Ovary (tissue), 9 donors: Measurements from ENCODE around the gene CNTN5. TPM values are rescaled to one million over a fixed set of nuclear protein-coding genes. Genes with fewer than 3 reads are reported as not detected.

Experiments used
- DNase-seq, 5 donors: peaks; one replicate each; pipeline ENCODE4 v3.0.0-alpha.2; 2019 to 2020
- H3K27ac ChIP-seq, 2 donors: fragments of 200-600 bp; one replicate each; pipeline versions ENCODE4 v1.5.1 to v1.8.0; 2019 to 2022
- H3K27me3 ChIP-seq: fragments of 200-600 bp; one replicate; pipeline ENCODE4 v1.8.0; 2022
- H3K36me3 ChIP-seq: fragments of 200-600 bp; sonication (generic); one replicate; pipeline ENCODE4 v1.5.1; 2019
- H3K4me1 ChIP-seq: one replicate; pipeline ENCODE4 v1.8.1; 2013; ENCODE audit warnings: mild to moderate bottlenecking, moderate library complexity; ENCODE audit not compliant: insufficient read depth
- H3K4me3 ChIP-seq: fragments of 200-600 bp; sonication (generic); one replicate; pipeline ENCODE4 v1.5.1; 2017
- H3K9me3 ChIP-seq, 2 donors: fragments of 200-600 bp in 1 of 2; sonication (generic) in 1 of 2; one replicate each; pipeline versions ENCODE4 v1.5.1 to v1.8.1; 2013 to 2019; ENCODE audit warnings: mild to moderate bottlenecking in 1 of 2, moderate library complexity in 1 of 2
- CTCF ChIP-seq, 3 donors: fragments of 450-650 bp in 2 of 3; fragments of 200-600 bp in 1 of 3; IDR thresholded peaks; one replicate each; pipeline versions ENCODE4 v1.5.1 to v1.8.0; 2016 to 2022; ENCODE audit warnings: antibody characterized with exemption in 3 of 3, mild to moderate bottlenecking in 1 of 3
- EP300 ChIP-seq: sonication (generic); formaldehyde crosslinking; IDR thresholded peaks from one replicate; pipeline ENCODE4 v1.6.1; 2017; ENCODE audit warnings: antibody characterized with exemption
- POLR2A ChIP-seq: fragments of 450-650 bp; IDR thresholded peaks from one replicate; pipeline ENCODE4 v1.6.1; 2017; ENCODE audit warnings: antibody characterized with exemption, mild to moderate bottlenecking, moderate library complexity
- WGBS, 3 donors: extraction: QIAGEN DNeasy Blood & Tissue Kit in 1 of 3; methylation state at CpG; one replicate each; pipeline versions ENCODE4 v1.1.5 to v1.1.7; 2013 to 2017; 5-methylcytosine and 5-hydroxymethylcytosine counted together
- intact Hi-C, 4 donors: fragments of 100-400 bp; cut with DNase I; formaldehyde crosslinking; loops; one replicate each; pipeline versions ENCODE4 v1.11.0 to v1.15.1; 2022 to 2023
- polyA plus RNA-seq, 2 donors: library from polyadenylated mRNA; stranded (reverse); fragments of 200-250 nt in 1 of 2; fragments of 350-450 nt in 1 of 2; fragmentation: Illumina TruSeq in 1 of 2; extraction: RNeasy Lipid Tissue Mini Kit (QIAGEN cat#74804) in 1 of 2; gene quantifications; one replicate each; pipeline ENCODE4 v1.2.3, GENCODE V29; 2013 to 2014
- total RNA-seq, 7 donors: library from RNA; depleted of rRNA in 2 of 7; stranded (reverse); fragments of >200 nt in 2 of 7; fragmentation: NEBNext Ultra II Directional in 3 of 7; extraction: Animal tissue kit (Norgen Biotek cat#: 25700) in 3 of 7; gene quantifications; one replicate each; pipeline versions ENCODE4 v1.1.0 to v1.2.4, GENCODE V29; 2016 to 2023
- donor health status: DM: no; HTN: no; CAD: no; lungs with moderate emphysema.
- donor health status: DM: no; HTN: no; CAD: no.
- donor health status: Bipolar disorder and iron deficiency.
- donor health status: DM: yes; HTN: yes; CAD: no.
- donor health status: DM: no; HTN: no; CAD: no.
- donor health status: DM: yes; HTN: yes; CAD: no.

The CNTN5 gene
- total and polyA plus RNA-seq, 9 donors, result 0.02 to 1.1 (median 0.15) TPM; not detected in 5

GRCh38 chr11:99383648-99384245, 363.0 kb downstream of the CNTN5 start:
- Histone ChIP-seq H3K4me3 (no peak overlapping the region), H3K36me3 (no peaks in the 10 kb centered on the region), H3K27me3 (no peaks in the 10 kb centered on the region), H3K4me1 (no peaks in the 10 kb centered on the region), H3K9me3 (no peaks in the 10 kb centered on the region), H3K27ac (no peak overlapping the region)
- no peak for DNase-seq
- intact Hi-C loops, result no loop called here
- no peak for TF ChIP-seq POLR2A
- TF ChIP-seq CTCF (IDR thresholded peaks at IDR 0.05), result no peak
- 66 to 80% (median 74%) methylated on average over 4 of the region's 4 CpGs for WGBS, 3 donors

GRCh38 chr11:99391245-99391644, 370.5 kb downstream of the CNTN5 start:
- intact Hi-C loops, result no loop called here
- WGBS, 3 donors, result 79 to 83% (median 81%) methylated on average over 4 of the region's 4 CpGs
- TF ChIP-seq CTCF (IDR thresholded peaks at IDR 0.05), result no peak
- TF ChIP-seq EP300, result no peak
- no peak for TF ChIP-seq POLR2A

GRCh38 chr11:99406345-99406744, 385.6 kb downstream of the CNTN5 start:
- intact Hi-C loops, result no loop called here

More at GRCh38 chr11:99391245-99391644, 370.5 kb downstream of the CNTN5 start:
- Histone ChIP-seq H3K27me3 (no peaks in the 10 kb centered on the region), H3K4me1 (no peaks in the 10 kb centered on the region), H3K4me3 (no peak overlapping the region), H3K9me3 (no peaks in the 10 kb centered on the region), H3K36me3 (no peaks in the 10 kb centered on the region), H3K27ac (no peak overlapping the region)
- no peak for DNase-seq

GRCh38 chr11:99410636-99411035, 389.9 kb downstream of the CNTN5 start:
- 66 to 80% (median 68%) methylated on average over 3 of the region's 3 CpGs for WGBS, 3 donors
- intact Hi-C loops, result no loop called here
- TF ChIP-seq POLR2A, result no peak
- no peak overlapping the region for H3K4me3 ChIP-seq
- DNase-seq, result no peak
- H3K27ac ChIP-seq, result no peak overlapping the region
- H3K4me1 ChIP-seq, result no peaks in the 10 kb centered on the region
- H3K36me3 ChIP-seq, result no peaks in the 10 kb centered on the region
- no peaks in the 10 kb centered on the region for H3K27me3 ChIP-seq
- H3K9me3 ChIP-seq, result no peaks in the 10 kb centered on the region

More at GRCh38 chr11:99406345-99406744, 385.6 kb downstream of the CNTN5 start:
- Histone ChIP-seq H3K36me3 (no peaks in the 10 kb centered on the region), H3K27me3 (no peaks in the 10 kb centered on the region), H3K4me1 (no peaks in the 10 kb centered on the region), H3K4me3 (no peak overlapping the region), H3K9me3 (no peaks in the 10 kb centered on the region), H3K27ac (no peak overlapping the region)
- WGBS, 3 donors, result 88 to 94% (median 89%) methylated on average over 2 of the region's 2 CpGs
- no peak for DNase-seq
- TF ChIP-seq POLR2A, result no peak
- TF ChIP-seq EP300, result no peak
- no peak for TF ChIP-seq CTCF (IDR thresholded peaks at IDR 0.05)

GRCh38 chr11:99418927-99419720, 398.4 kb downstream of the CNTN5 start:
- H3K4me3 ChIP-seq, result no peak overlapping the region
- no peaks in the 10 kb centered on the region for H3K27me3 ChIP-seq
- H3K36me3 ChIP-seq, result no peaks in the 10 kb centered on the region
- WGBS, 3 donors, result 38 to 55% (median 42%) methylated on average over 1 of the region's 1 CpG
- no peaks in the 10 kb centered on the region for H3K9me3 ChIP-seq
- TF ChIP-seq POLR2A, result no peak
- TF ChIP-seq EP300, result no peak
- no peak for TF ChIP-seq CTCF (IDR thresholded peaks at IDR 0.05)
- intact Hi-C loops, result no loop called here
- no peak overlapping the region for H3K27ac ChIP-seq
- no peak for DNase-seq
- H3K4me1 ChIP-seq, result no peaks in the 10 kb centered on the region
